AG09319 (cell line): ENCODE results near the gene ATP13A1.
"Not testable (repeated sequence)": the region's sequence is repeated elsewhere in the genome, so short reads cannot be mapped to it uniquely, and the experiment has no call there.

Experiments
- DNase-seq: peaks from one replicate; pipeline ENCODE4 v3.0.0-alpha.2; 2010; ENCODE audit warnings: low read depth; ENCODE audit errors: extremely low read depth
- CTCF ChIP-seq: IDR thresholded peaks from 2 replicates; pipeline ENCODE4 v1.5.1; 2011; ENCODE audit warnings: low read depth, mild to moderate bottlenecking, inconsistent platforms, low read length, moderate library complexity

The ATP13A1 gene

GRCh38 chr19:19615086-19615485 lies 48.4 kb downstream of the ATP13A1 start:
- DNase-seq: no peak
- no peak for TF ChIP-seq CTCF

- no peak for DNase-seq
- TF ChIP-seq CTCF: no peak
These were observed 50.0 kb downstream of the ATP13A1 start for GRCh38 chr19:19613506-19613905.

- TF ChIP-seq CTCF: no peak
- no peak for DNase-seq
These were observed 52.9 kb downstream of the ATP13A1 start for GRCh38 chr19:19610376-19611202.

- not testable (repeated sequence) for DNase-seq
These were observed 56.8 kb downstream of the ATP13A1 start for GRCh38 chr19:19606686-19607085.

- no peak for DNase-seq
- TF ChIP-seq CTCF: no peak
These were observed 57.5 kb downstream of the ATP13A1 start for GRCh38 chr19:19606021-19606420.

- no peak for TF ChIP-seq CTCF
- no peak for DNase-seq
These were observed 60.7 kb downstream of the ATP13A1 start for GRCh38 chr19:19602713-19603324.

- no peak for DNase-seq
- TF ChIP-seq CTCF: no peak
These were observed 61.3 kb downstream of the ATP13A1 start for GRCh38 chr19:19602136-19602712.
